ENCODE measurements around the gene MMP7.

The MMP7 gene

GRCh38 chr11:102473543-102473942 lies 57.0 kb downstream of the MMP7 start:
- Histone ChIP-seq H3K27ac (ENCODE audit: low read depth, low read length, poor library complexity, severe bottlenecking) (peak overlapping the region; percentile 99), H2AFZ (ENCODE audit: low read length) (no peak overlapping the region), H3K36me3 (ENCODE audit: insufficient read depth, low read length) (no peaks in the 10 kb centered on the region), H3K27me3 (ENCODE audit: insufficient read depth, low read length) (no peaks in the 10 kb centered on the region), H3K9me2 (ENCODE audit: low read depth, low read length) (no peaks in the 10 kb centered on the region), H4K20me1 (ENCODE audit: insufficient read depth, low read length) (no peaks in the 10 kb centered on the region), H3K9me3 (ENCODE audit: low read length) (no peaks in the 10 kb centered on the region), H3K9ac (ENCODE audit: low read length) (peak overlapping the region; percentile 56), H3K4me1 (ENCODE audit: insufficient read depth, low read length, severe bottlenecking) (peaks cover 100% of the 10 kb centered on the region), H3K4me3 (ENCODE audit: low read depth, low read length, poor library complexity, severe bottlenecking) (peak overlapping the region; percentile 27), H3K4me2 (ENCODE audit: low read length) (peak overlapping the region; percentile 59), H3F3A (ENCODE audit: insufficient read depth, low read length) (no peaks in the 10 kb centered on the region), H3K79me2 (ENCODE audit: insufficient read depth, low read length) (no peaks in the 10 kb centered on the region)
- no peak for TF ChIP-seq CTCF (IDR thresholded peaks at IDR 0.05; ENCODE audit: low read length)
- no peak for TF ChIP-seq EZH2 (IDR thresholded peaks at IDR 0.05; ENCODE audit: borderline replicate concordance, low read length)

GRCh38 chr11:102472127-102472526 lies 58.4 kb downstream of the MMP7 start:
- Histone ChIP-seq H3K36me3 (ENCODE audit: insufficient read depth, low read length) (no peaks in the 10 kb centered on the region), H3K9ac (ENCODE audit: low read length) (no peak overlapping the region), H2AFZ (ENCODE audit: low read length) (no peak overlapping the region), H3K27me3 (ENCODE audit: insufficient read depth, low read length) (no peaks in the 10 kb centered on the region), H3K4me2 (ENCODE audit: low read length) (no peak overlapping the region), H3K27ac (ENCODE audit: low read depth, low read length, poor library complexity, severe bottlenecking) (peak overlapping the region; percentile 99), H4K20me1 (ENCODE audit: insufficient read depth, low read length) (no peaks in the 10 kb centered on the region), H3K9me3 (ENCODE audit: low read length) (no peaks in the 10 kb centered on the region), H3K9me2 (ENCODE audit: low read depth, low read length) (no peaks in the 10 kb centered on the region), H3K4me1 (ENCODE audit: insufficient read depth, low read length, severe bottlenecking) (peaks cover 100% of the 10 kb centered on the region), H3K79me2 (ENCODE audit: insufficient read depth, low read length) (no peaks in the 10 kb centered on the region), H3K4me3 (ENCODE audit: low read depth, low read length, poor library complexity, severe bottlenecking) (no peak overlapping the region), H3F3A (ENCODE audit: insufficient read depth, low read length) (no peaks in the 10 kb centered on the region)
- no peak for TF ChIP-seq EZH2 (IDR thresholded peaks at IDR 0.05; ENCODE audit: borderline replicate concordance, low read length)
- TF ChIP-seq CTCF (IDR thresholded peaks at IDR 0.05; ENCODE audit: low read length) = no peak

DNA sequence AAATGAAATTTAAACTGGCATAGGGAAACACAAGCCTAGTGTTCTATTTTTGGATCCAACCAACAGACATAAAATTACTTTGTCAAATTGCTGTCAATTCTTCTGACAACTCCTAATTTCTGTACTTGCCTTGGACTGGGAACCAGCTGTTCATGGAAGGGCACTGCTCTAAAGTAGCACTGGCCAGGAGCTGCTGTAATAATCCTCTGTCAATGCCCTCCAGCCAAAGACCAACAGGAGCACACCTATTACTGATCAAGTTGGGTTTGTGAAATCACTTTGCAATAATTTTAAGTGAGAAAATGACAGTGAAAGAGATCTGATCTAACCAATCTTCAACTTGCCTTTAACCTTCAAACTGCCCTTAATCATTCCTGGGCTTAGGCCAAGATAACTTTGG lies 59.1 kb downstream of the MMP7 start:
- H3K9me2 ChIP-seq (ENCODE audit: low read depth, low read length) = no peaks in the 10 kb centered on the region
- no peaks in the 10 kb centered on the region for H3K79me2 ChIP-seq (ENCODE audit: insufficient read depth, low read length)
- H4K20me1 ChIP-seq (ENCODE audit: insufficient read depth, low read length) = no peaks in the 10 kb centered on the region
- no peak overlapping the region for H3K9ac ChIP-seq (ENCODE audit: low read length)
- peaks cover 100% of the 10 kb centered on the region for H3K4me1 ChIP-seq (ENCODE audit: insufficient read depth, low read length, severe bottlenecking)
- H2AFZ ChIP-seq (ENCODE audit: low read length) = no peak overlapping the region
- H3K4me3 ChIP-seq (ENCODE audit: low read depth, low read length, poor library complexity, severe bottlenecking) = no peak overlapping the region
- H3K27me3 ChIP-seq (ENCODE audit: insufficient read depth, low read length) = no peaks in the 10 kb centered on the region
- H3K27ac ChIP-seq (ENCODE audit: low read depth, low read length, poor library complexity, severe bottlenecking) = peak overlapping the region; percentile 99
- no peaks in the 10 kb centered on the region for H3F3A ChIP-seq (ENCODE audit: insufficient read depth, low read length)
- no peaks in the 10 kb centered on the region for H3K9me3 ChIP-seq (ENCODE audit: low read length)
- TF ChIP-seq EZH2 (IDR thresholded peaks at IDR 0.05; ENCODE audit: borderline replicate concordance, low read length) = no peak
- no peak for TF ChIP-seq CTCF (IDR thresholded peaks at IDR 0.05; ENCODE audit: low read length)
- no peaks in the 10 kb centered on the region for H3K36me3 ChIP-seq (ENCODE audit: insufficient read depth, low read length)
- no peak overlapping the region for H3K4me2 ChIP-seq (ENCODE audit: low read length)
